ENCODE measurements around the gene UBL3. TPM values are rescaled to one million over a fixed set of nuclear protein-coding genes. Genes with fewer than 3 reads are reported as not detected.

UBL3 gene
- total RNA-seq, 1 experiment from 2014 or later = 13.8 TPM

DNA sequence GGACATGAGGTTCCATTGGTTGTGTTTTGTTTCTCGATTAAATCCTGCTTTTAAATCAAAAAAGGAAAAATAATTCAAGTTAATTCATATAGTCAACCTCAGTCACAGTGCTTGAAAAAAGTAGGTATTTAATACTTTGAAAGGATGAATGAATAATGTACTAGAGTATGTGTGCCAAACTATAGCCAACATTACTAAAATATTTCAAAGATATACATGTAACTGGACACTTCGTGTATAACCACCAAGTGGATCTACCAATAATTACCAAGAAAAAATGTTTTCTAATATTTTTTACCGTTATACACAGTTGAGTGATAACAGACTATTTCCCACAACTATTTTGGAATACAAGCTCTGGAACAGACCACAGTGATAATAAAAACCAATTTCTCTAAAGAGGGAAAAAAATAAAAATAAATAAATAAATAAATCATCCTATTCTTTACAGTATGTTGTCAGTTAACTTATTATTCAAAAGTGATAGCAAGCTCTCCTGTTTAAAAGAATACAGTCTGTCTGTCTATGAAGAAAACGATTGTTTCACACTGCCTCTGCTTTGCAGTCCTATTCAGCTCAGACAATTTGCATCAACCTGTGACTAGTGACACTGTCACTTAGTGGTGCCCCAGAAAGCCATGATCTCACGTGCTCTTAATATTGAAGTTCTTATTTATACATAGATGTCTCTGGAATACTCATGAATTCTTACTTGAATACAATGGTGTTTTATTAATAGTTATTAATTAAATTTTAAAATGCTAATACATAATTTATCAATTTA is 58.2 kb downstream of the UBL3 start:
- Mint-ChIP-seq H3K4me3 (ENCODE audit: low read depth, unreplicated experiment) (no peak overlapping the region), H3K9me3 (ENCODE audit: low read depth, unreplicated experiment) (no peaks in the 10 kb centered on the region), H3K27ac (ENCODE audit: unreplicated experiment) (no peak overlapping the region), H3K36me3 (ENCODE audit: insufficient read depth, unreplicated experiment) (no peaks in the 10 kb centered on the region), H3K4me1 (ENCODE audit: low read depth, unreplicated experiment) (peaks cover 13% of the 10 kb centered on the region), H3K27me3 (ENCODE audit: unreplicated experiment) (no peaks in the 10 kb centered on the region)
- no TSS peak for BruUV-seq (replicated peaks)
- no peak for DNase-seq
- intact Hi-C loops (cut with micrococcal nuclease; ENCODE audit: unreplicated experiment) = no loop called here
- TF ChIP-seq, protein P1, sequence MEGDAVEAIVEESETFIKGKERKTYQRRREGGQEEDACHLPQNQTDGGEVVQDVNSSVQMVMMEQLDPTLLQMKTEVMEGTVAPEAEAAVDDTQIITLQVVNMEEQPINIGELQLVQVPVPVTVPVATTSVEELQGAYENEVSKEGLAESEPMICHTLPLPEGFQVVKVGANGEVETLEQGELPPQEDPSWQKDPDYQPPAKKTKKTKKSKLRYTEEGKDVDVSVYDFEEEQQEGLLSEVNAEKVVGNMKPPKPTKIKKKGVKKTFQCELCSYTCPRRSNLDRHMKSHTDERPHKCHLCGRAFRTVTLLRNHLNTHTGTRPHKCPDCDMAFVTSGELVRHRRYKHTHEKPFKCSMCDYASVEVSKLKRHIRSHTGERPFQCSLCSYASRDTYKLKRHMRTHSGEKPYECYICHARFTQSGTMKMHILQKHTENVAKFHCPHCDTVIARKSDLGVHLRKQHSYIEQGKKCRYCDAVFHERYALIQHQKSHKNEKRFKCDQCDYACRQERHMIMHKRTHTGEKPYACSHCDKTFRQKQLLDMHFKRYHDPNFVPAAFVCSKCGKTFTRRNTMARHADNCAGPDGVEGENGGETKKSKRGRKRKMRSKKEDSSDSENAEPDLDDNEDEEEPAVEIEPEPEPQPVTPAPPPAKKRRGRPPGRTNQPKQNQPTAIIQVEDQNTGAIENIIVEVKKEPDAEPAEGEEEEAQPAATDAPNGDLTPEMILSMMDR (IDR thresholded peaks at IDR 0.05; ENCODE audit: unreplicated experiment) = no peak
- CTCF ChIA-PET = no interaction called here

- Mint-ChIP-seq H3K36me3 (ENCODE audit: insufficient read depth, unreplicated experiment) (no peaks in the 10 kb centered on the region), H3K27me3 (ENCODE audit: unreplicated experiment) (no peaks in the 10 kb centered on the region), H3K9me3 (ENCODE audit: low read depth, unreplicated experiment) (no peaks in the 10 kb centered on the region), H3K4me3 (ENCODE audit: low read depth, unreplicated experiment) (no peak overlapping the region), H3K4me1 (ENCODE audit: low read depth, unreplicated experiment) (peaks cover 14% of the 10 kb centered on the region), H3K27ac (ENCODE audit: unreplicated experiment) (no peak overlapping the region)
- BruUV-seq (replicated peaks) = no TSS peak
- TF ChIP-seq, protein P1 (IDR thresholded peaks at IDR 0.05; ENCODE audit: unreplicated experiment) = no peak
- DNase-seq = no peak
- CTCF ChIA-PET = no interaction called here
- intact Hi-C loops (cut with micrococcal nuclease; ENCODE audit: unreplicated experiment) = no loop called here
These were observed 58.9 kb downstream of the UBL3 start for GRCh38 chr13:29791508-29791907.

GRCh38 chr13:29786698-29787097 is 63.7 kb downstream of the UBL3 start:
- intact Hi-C loops (cut with micrococcal nuclease; ENCODE audit: unreplicated experiment) = loop anchor here (5.0 kb wide), 2 partner anchors 36 to 56 kb away; no protein-coding TSS in a partner anchor
- CTCF ChIA-PET = interaction anchor here (1.4 kb wide), 1 partner anchor 21 kb away, joined by 4 read pairs; no protein-coding TSS in a partner anchor
- TF ChIP-seq, protein P1 (IDR thresholded peaks at IDR 0.05; ENCODE audit: unreplicated experiment) = no peak
- H3K27ac Mint-ChIP-seq (ENCODE audit: unreplicated experiment) = no peak overlapping the region
- H3K4me3 Mint-ChIP-seq (ENCODE audit: low read depth, unreplicated experiment) = no peak overlapping the region
- peaks cover 26% of the 10 kb centered on the region for H3K4me1 Mint-ChIP-seq (ENCODE audit: low read depth, unreplicated experiment)
- no peaks in the 10 kb centered on the region for H3K9me3 Mint-ChIP-seq (ENCODE audit: low read depth, unreplicated experiment)
- H3K27me3 Mint-ChIP-seq (ENCODE audit: unreplicated experiment) = no peaks in the 10 kb centered on the region
- no TSS peak for BruUV-seq (replicated peaks)
- DNase-seq = no peak
- no peaks in the 10 kb centered on the region for H3K36me3 Mint-ChIP-seq (ENCODE audit: insufficient read depth, unreplicated experiment)

DNA sequence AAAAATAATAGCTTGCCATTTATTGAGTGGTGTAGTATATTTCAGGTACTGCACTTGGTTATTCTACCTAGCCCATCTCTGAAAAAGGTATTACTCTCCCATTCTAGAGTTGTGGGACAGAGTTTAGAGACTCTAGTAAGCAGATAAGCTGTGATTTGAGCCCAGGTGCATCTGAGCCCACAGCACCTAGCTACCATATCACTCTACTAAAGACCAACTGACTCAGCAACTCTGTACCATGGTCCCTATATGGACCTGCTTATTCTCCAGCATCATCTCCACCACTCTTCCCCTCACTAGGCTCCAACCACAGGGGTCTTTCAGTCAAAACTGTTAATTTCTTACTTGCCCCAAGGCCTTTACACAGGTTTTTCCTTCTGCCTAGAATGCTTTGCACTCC is 64.4 kb downstream of the UBL3 start:
- Mint-ChIP-seq H3K4me3 (ENCODE audit: low read depth, unreplicated experiment) (no peak overlapping the region), H3K27ac (ENCODE audit: unreplicated experiment) (no peak overlapping the region), H3K36me3 (ENCODE audit: insufficient read depth, unreplicated experiment) (no peaks in the 10 kb centered on the region), H3K4me1 (ENCODE audit: low read depth, unreplicated experiment) (peaks cover 26% of the 10 kb centered on the region), H3K27me3 (ENCODE audit: unreplicated experiment) (no peaks in the 10 kb centered on the region), H3K9me3 (ENCODE audit: low read depth, unreplicated experiment) (no peaks in the 10 kb centered on the region)
- CTCF ChIA-PET = interaction anchor here (0.7 to 1.4 kb wide), 2 partner anchors 22 to 54 kb away, joined by 3 to 4 read pairs; no protein-coding TSS in a partner anchor
- intact Hi-C loops (cut with micrococcal nuclease; ENCODE audit: unreplicated experiment) = loop anchor here (5.0 kb wide), 2 partner anchors 36 to 56 kb away; no protein-coding TSS in a partner anchor
- BruUV-seq (replicated peaks) = no TSS peak
- TF ChIP-seq, protein P1 (IDR thresholded peaks at IDR 0.05; ENCODE audit: unreplicated experiment) = no peak
- DNase-seq = no peak
